Spleen (tissue), 7 donors: ENCODE data around the gene RFX4.

Experiments
- CTCF ChIP-seq, 11 experiments: fragments of 200-600 bp in 7 of 11; fragments of 450-650 bp in 4 of 11; sonication (generic) in 4 of 11; IDR thresholded peaks in 8 of 11; conservative IDR thresholded peaks in 3 of 11; 1 replicate in 7 of 11; 2 replicates in 4 of 11; pipeline versions ENCODE4 v1.4.0 to v1.8.0; 2016 to 2021; ENCODE audit warnings: antibody characterized with exemption in 11 of 11, inconsistent platforms in 4 of 11, mild to moderate bottlenecking in 1 of 11
- POLR2AphosphoS5 ChIP-seq, 3 donors: sonication (generic); formaldehyde crosslinking; IDR thresholded peaks; one replicate each; pipeline ENCODE4 v1.5.1; 2017; ENCODE audit warnings: antibody characterized with exemption in 3 of 3
- donor health status: DM: no; HTN: no; CAD: no; lungs with moderate emphysema.
- donor health status: DM: no; HTN: no; CAD: no.
- donor health status: DM: no; HTN: no; CAD: no.

- TF ChIP-seq CTCF (IDR thresholded peaks at IDR 0.05 in 8 of 11, conservative IDR thresholded peaks at IDR 0.05 in 3 of 11) (no peak), POLR2AphosphoS5 (IDR thresholded peaks at IDR 0.05) (no peak)
These were observed 134.9 kb downstream of the RFX4 start for GRCh38 chr12:106717673-106718072.
